ENCODE measurements around the gene STXBP2. TPM values are rescaled to one million over a fixed set of nuclear protein-coding genes. Genes with fewer than 3 reads are reported as not detected.

Gene STXBP2
- total RNA-seq, 1 experiment from 2014 or later: 133 TPM

DNA sequence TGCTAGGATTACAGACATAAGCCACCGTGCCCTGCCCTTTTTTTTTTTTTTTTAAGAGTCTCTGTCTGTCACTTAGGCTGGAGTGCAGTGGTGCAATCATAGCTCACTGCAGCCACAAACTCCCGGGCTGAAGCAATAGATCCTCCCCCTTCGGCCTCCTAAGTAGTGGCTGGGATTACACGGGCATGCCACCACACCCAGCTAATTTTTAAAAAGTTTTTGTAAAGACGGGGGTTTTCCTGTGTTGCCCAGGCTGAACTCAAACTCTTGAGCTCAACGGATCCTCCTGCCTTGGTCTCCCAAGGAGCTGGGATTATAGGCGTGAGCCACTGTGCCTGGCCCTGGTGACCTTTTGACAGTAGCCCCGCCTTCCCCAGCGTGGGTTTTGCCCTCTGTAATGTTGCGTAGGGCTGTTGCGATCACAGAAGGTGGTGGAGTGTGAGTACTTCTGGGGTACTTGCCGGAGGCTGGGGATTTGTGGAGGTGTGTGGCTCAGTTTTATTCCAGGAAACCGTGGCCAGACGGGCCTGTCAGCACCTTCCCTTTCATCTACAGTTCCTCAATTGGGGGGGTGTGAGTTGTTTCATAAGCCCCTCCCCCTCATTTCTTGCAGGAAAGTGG lies 20.3 kb downstream of the STXBP2 start:
- ATAC-seq (no peak), DNase-seq (no peak)
- Histone ChIP-seq H3K27me3 (ENCODE audit: low read length) (peaks cover 8% of the 10 kb centered on the region; the same call in 1 of the 2 replicates), H3K4me1 (ENCODE audit: insufficient read depth, low read length) (peaks cover 2% of the 10 kb centered on the region; the same call in 1 of the 2 replicates), H3K27ac (ENCODE audit: low read length) (no peak overlapping the region), H3K9me3 (ENCODE audit: low read length) (no peaks in the 10 kb centered on the region), H4K20me1 (ENCODE audit: low read length) (no peaks in the 10 kb centered on the region), H2AFZ (ENCODE audit: low read length) (no peak overlapping the region), H3K36me3 (ENCODE audit: low read depth, low read length) (no peaks in the 10 kb centered on the region), H3K9me2 (replicated peaks; ENCODE audit: low read length) (no peaks in the 10 kb centered on the region), H3K4me3 (ENCODE audit: low read length) (no peak overlapping the region), H3K9ac (ENCODE audit: low read length) (no peak overlapping the region), H3F3A (ENCODE audit: low read length, unreplicated experiment) (no peaks in the 10 kb centered on the region), H3K4me2 (ENCODE audit: low read length) (no peak overlapping the region), H3K79me2 (ENCODE audit: low read length) (no peaks in the 10 kb centered on the region)
- ChIA-PET CTCF (interaction anchor here (0.6 kb wide), 2 partner anchors 24 to 138 kb away, joined by 3 read pairs; partner anchors contain the start of gene TRAPPC5), POLR2A (ENCODE audit: unreplicated experiment) (interaction anchor here (0.6 kb wide), 1 partner anchor 291 kb away, joined by 11 read pairs; no protein-coding TSS in a partner anchor)
- TF ChIP-seq EZH2phosphoT487 (IDR thresholded peaks at IDR 0.05; ENCODE audit: borderline replicate concordance, low read length) (no peak), EZH2 (IDR thresholded peaks at IDR 0.05; ENCODE audit: low read length, unreplicated experiment) (no peak), CTCF (conservative IDR thresholded peaks at IDR 0.05; ENCODE audit: low read depth, low read length) (no peak)
- intact Hi-C loops (cut with micrococcal nuclease): no loop called here
- no TSS peak for BruUV-seq (replicated peaks)

- no peak for TF ChIP-seq EZH2 (IDR thresholded peaks at IDR 0.05; ENCODE audit: low read length, unreplicated experiment)
- TF ChIP-seq EZH2phosphoT487 (IDR thresholded peaks at IDR 0.05; ENCODE audit: borderline replicate concordance, low read length): no peak
- TF ChIP-seq CTCF (conservative IDR thresholded peaks at IDR 0.05; ENCODE audit: low read depth, low read length): no peak
- H3K36me3 ChIP-seq (ENCODE audit: low read depth, low read length): no peaks in the 10 kb centered on the region
- peaks cover 17% of the 10 kb centered on the region; the same call in 1 of the 2 replicates for H3K27me3 ChIP-seq (ENCODE audit: low read length)
- no peak overlapping the region for H2AFZ ChIP-seq (ENCODE audit: low read length)
- H3K9me2 ChIP-seq (replicated peaks; ENCODE audit: low read length): no peaks in the 10 kb centered on the region
- H3K4me1 ChIP-seq (ENCODE audit: insufficient read depth, low read length): no peaks in the 10 kb centered on the region
- ChIA-PET POLR2A (ENCODE audit: unreplicated experiment) (no interaction called here), CTCF (interaction anchor here (0.5 kb wide), 1 partner anchor 90 kb away, joined by 15 read pairs; no protein-coding TSS in a partner anchor)
- no peak overlapping the region for H3K4me3 ChIP-seq (ENCODE audit: low read length)
- no peaks in the 10 kb centered on the region for H4K20me1 ChIP-seq (ENCODE audit: low read length)
- no peaks in the 10 kb centered on the region for H3K9me3 ChIP-seq (ENCODE audit: low read length)
- ATAC-seq (no peak), DNase-seq (no peak)
- no peak overlapping the region for H3K9ac ChIP-seq (ENCODE audit: low read length)
- no peak overlapping the region for H3K27ac ChIP-seq (ENCODE audit: low read length)
- H3K79me2 ChIP-seq (ENCODE audit: low read length): no peaks in the 10 kb centered on the region
- intact Hi-C loops (cut with micrococcal nuclease): no loop called here
- no peak overlapping the region for H3K4me2 ChIP-seq (ENCODE audit: low read length)
- no peaks in the 10 kb centered on the region for H3F3A ChIP-seq (ENCODE audit: low read length, unreplicated experiment)
- BruUV-seq (replicated peaks): no TSS peak
These were observed 21.3 kb downstream of the STXBP2 start for GRCh38 chr19:7658219-7658686.

All from PC-3 (cell line).